Inflammatory macrophage treated with lipopolysaccharide for 4 hours (primary cell): ENCODE data around the gene SVBP.

Experiments used
- DNase-seq: peaks from one replicate; pipeline ENCODE4 v3.0.0-alpha.2; 2020

The SVBP gene

DNA sequence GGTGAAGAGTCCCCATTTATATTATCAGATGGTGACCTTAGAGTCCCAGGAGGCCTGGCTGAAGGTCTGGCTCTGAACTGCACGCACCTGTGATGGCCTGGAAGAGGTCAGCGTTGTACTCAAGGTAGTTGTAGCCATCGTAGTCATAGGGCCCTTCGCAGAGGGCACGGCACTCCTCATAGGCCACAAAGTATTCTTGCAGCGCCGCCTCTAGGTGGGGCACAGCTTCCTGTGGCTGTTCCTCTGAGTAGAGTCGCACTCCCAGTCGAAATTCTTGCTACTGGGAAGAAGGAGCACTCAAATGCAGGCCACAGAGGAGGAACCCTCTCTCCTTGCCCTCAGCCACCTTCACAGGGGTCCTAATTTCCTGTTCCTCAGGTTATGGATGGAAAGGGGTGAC, 58.1 kb downstream of the SVBP start:
- peak; percentile 11 for DNase-seq

DNA sequence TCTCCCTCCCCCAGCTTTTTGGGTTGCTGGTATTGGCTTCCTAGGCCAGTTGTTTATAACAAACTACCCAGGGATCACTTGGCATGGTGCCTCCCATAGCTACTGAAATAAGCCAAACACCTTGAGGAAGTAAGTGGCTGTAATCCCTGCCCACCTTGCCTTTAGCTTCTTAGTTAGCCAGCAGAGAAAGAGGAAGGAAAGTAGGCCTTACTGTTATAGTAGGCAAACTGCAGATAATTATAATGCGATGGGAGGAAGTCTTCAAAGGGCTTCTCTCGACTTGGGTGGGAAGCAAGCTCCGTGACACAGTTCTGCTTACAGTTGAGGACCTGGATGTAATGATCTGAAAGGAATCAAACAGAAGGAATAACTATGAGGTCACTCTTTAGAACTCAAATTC, 58.6 kb downstream of the SVBP start:
- DNase-seq, result no peak

DNA sequence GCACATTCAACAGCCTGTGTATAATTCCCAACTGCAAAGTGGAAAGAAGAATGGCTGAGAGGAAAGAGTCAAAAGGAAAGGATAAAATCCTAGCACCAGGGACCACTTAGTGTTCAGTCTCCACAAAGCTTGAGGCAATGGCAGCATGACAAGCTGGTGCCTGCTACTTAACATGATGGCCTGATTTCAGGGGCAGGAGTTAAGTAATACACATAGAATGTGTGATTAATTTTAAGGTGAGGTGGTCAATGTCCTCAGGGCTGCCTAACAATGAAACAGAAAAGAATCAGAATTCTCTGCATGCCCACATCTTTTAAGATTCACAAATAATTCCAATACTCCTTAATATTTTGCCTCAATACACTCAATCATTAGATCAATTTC, 59.3 kb downstream of the SVBP start:
- no peak for DNase-seq
